Adrenal gland (tissue), 5 donors: ENCODE data around the gene BRD8.

Experiments
- CTCF ChIP-seq, 6 experiments: fragments of 450-650 bp in 4 of 6; fragments of 200-600 bp in 2 of 6; sonication (generic) in 1 of 6; IDR thresholded peaks; 1 replicate in 5 of 6; 2 replicates in 1 of 6; pipeline versions ENCODE4 v1.5.1 to v1.8.0; 2016 to 2021; ENCODE audit warnings: antibody characterized with exemption in 6 of 6, mild to moderate bottlenecking in 2 of 6, moderate library complexity in 1 of 6
- POLR2A ChIP-seq, 2 donors: fragments of 450-650 bp; IDR thresholded peaks; one replicate each; pipeline ENCODE4 v1.6.1; 2017; ENCODE audit warnings: antibody characterized with exemption in 2 of 2, mild to moderate bottlenecking in 2 of 2, moderate library complexity in 1 of 2
- donor health status: DM: no; HTN: no; CAD: no.

GRCh38 chr5:138192826-138193225 is 14.4 kb upstream of the BRD8 start:
- TF ChIP-seq POLR2A (IDR thresholded peaks at IDR 0.05) (no peak), CTCF (IDR thresholded peaks at IDR 0.05) (no peak)
